ENCODE data around the gene SRGAP1. TPM values are rescaled to one million over a fixed set of nuclear protein-coding genes. Genes with fewer than 3 reads are reported as not detected.

SRGAP1 gene
- total and polyA plus RNA-seq, 7 donors, result 0.23 to 5.1 (median 1.5) TPM

DNA sequence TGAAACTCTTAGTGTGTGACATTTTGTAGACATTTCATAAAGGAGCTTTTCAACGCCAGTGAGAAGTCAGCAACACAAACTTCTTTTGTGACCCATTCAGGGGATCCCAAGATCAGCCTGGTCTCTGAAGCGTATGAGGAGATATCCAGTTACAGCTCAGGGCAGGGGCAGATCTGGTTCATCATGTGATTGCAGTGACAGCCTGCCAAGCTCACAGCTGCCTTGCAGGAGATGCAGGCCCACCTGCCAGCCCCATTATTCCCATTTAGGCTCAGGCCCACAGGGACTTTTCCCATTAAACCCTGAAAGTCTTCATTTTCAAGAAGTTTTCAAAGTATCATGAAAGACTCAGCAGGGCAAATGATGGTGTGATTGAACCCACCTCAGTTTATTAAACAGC, 38.3 kb downstream of the SRGAP1 start:
- Histone ChIP-seq H3K9me3 (no peaks in the 10 kb centered on the region), H3K36me3 (ENCODE audit: insufficient read depth in 1 of 2, low read depth in 1 of 2) (no peaks in the 10 kb centered on the region), H3K4me1 (no peaks in the 10 kb centered on the region), H3K4me3 (no peak overlapping the region), H3K27me3 (ENCODE audit: insufficient read depth in 3 of 3, low read length in 2 of 3) (no peaks in the 10 kb centered on the region), H3K27ac (peak overlapping the region; percentile 3)
- peak in 3 of 4 donors; percentile 82 to 90 (median 88) for ATAC-seq
- intact Hi-C loops (cut with DNase I), result no loop called here
- no peak for DNase-seq
- WGBS, 3 donors, result 20 to 28% (median 26%) methylated on average over 2 of the region's 2 CpGs
- no peak for TF ChIP-seq CTCF (IDR thresholded peaks at IDR 0.05)

DNA sequence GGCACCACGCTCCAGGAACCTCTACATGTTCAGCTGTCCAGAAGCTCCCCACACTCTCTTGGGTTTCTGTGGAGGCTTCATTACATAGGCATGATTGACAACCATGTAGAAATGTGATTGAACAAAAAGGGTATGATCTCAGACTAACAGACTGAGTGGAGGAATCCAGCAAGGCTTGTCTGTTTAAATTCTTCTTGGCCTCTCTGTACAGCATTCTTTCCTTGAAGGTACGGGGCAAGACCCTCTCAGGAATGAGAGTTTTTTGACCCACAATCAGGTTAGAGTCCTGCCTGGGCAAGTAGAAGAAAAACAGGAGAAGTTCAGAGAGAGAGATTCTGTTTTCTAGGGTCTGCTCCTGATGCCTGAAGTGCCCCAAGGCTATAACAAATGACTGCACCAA, 40.9 kb downstream of the SRGAP1 start:
- Histone ChIP-seq H3K4me1 (no peaks in the 10 kb centered on the region), H3K4me3 (no peak overlapping the region), H3K27me3 (ENCODE audit: insufficient read depth in 3 of 3, low read length in 2 of 3) (no peaks in the 10 kb centered on the region), H3K27ac (no peak overlapping the region), H3K36me3 (ENCODE audit: insufficient read depth in 1 of 2, low read depth in 1 of 2) (no peaks in the 10 kb centered on the region), H3K9me3 (no peaks in the 10 kb centered on the region)
- ATAC-seq (no peak), DNase-seq (no peak)
- WGBS, 3 donors, result 98 to 100% (median 100%) methylated on average over 2 of the region's 2 CpGs
- intact Hi-C loops (cut with DNase I), result no loop called here
- no peak for TF ChIP-seq CTCF (IDR thresholded peaks at IDR 0.05)

- 76 to 86% (median 81%) methylated on average over 8 of the region's 8 CpGs for WGBS, 3 donors
- H3K36me3 ChIP-seq (ENCODE audit: insufficient read depth in 1 of 2, low read depth in 1 of 2), result no peaks in the 10 kb centered on the region
- no peak overlapping the region for H3K4me3 ChIP-seq
- ATAC-seq (no peak), DNase-seq (no peak)
- no peaks in the 10 kb centered on the region for H3K27me3 ChIP-seq (ENCODE audit: insufficient read depth in 3 of 3, low read length in 2 of 3)
- no peak for TF ChIP-seq CTCF (IDR thresholded peaks at IDR 0.05)
- H3K4me1 ChIP-seq, result no peaks in the 10 kb centered on the region
- intact Hi-C loops (cut with DNase I), result no loop called here
- no peaks in the 10 kb centered on the region for H3K9me3 ChIP-seq
- no peak overlapping the region for H3K27ac ChIP-seq
These were observed 44.6 kb downstream of the SRGAP1 start for GRCh38 chr12:63888908-63889635.

DNA sequence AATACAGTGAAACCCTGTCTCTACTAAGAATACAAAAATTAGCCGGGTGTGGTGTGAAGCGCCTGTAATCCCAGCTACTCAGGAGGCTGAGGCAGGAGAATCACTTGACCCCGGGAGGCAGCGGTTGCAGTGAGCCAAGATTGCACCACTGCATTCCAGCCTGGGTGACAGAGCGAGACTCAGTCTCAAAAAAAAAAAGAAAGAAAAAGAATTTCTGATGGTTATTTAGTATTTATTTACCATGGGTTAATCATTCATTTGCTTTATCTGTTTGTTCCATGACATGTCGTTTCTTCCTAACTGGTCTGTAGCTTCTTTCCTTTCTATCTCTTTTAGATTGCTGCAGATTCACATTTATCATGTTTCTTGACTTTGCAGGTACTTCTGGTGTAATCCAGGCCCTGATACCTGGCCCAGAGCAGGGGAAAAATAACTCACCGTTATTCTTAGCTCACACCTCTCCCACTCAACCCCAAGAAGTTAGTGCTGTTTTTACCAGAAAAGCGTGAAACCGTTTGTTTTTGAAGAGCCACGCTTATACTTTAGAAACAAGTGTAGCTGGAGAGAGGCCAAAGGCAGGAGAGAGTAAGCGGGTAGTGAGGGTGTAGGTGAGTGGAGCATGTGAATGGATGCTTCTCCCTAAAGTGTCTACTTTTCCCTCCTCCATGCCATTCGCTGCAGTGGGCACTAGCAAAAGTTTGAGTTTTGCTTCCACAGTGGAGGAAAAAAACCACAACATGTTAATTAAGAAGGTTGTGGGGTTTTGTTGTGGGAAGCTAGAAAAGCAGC, 45.4 kb downstream of the SRGAP1 start:
- no peak for ATAC-seq
- Histone ChIP-seq H3K27ac (no peak overlapping the region), H3K36me3 (ENCODE audit: insufficient read depth in 1 of 2, low read depth in 1 of 2) (no peaks in the 10 kb centered on the region), H3K4me3 (no peak overlapping the region), H3K4me1 (no peaks in the 10 kb centered on the region), H3K9me3 (no peaks in the 10 kb centered on the region), H3K27me3 (ENCODE audit: insufficient read depth in 3 of 3, low read length in 2 of 3) (no peaks in the 10 kb centered on the region)
- intact Hi-C loops (cut with DNase I), result no loop called here
- DNase-seq, result no peak
- no peak for TF ChIP-seq CTCF (IDR thresholded peaks at IDR 0.05)
- 92 to 95% (median 92%) methylated on average over 12 of the region's 12 CpGs for WGBS, 3 donors
